GM10266 (cell line): ENCODE measurements around the gene TUBB3.

Source experiments
- DNase-seq: peaks from one replicate; pipeline ENCODE4 v3.0.0; 2012; ENCODE audit errors: extremely low spot score
- CTCF ChIP-seq: IDR thresholded peaks from 2 replicates; pipeline ENCODE4 v1.5.1; 2012; ENCODE audit warnings: mild to moderate bottlenecking, low read depth; ENCODE audit not compliant: control insufficient read depth, insufficient read depth; ENCODE audit errors: missing control alignments

TUBB3 gene

GRCh38 chr16:89985219-89985618, 62.1 kb downstream of the TUBB3 start:
- DNase-seq: no peak
- TF ChIP-seq CTCF: no peak
